ENCODE measurements around the gene CACNA1I.

GRCh38 chr22:39563571-39564428 lies 6.8 kb upstream of the CACNA1I start:
- TF ChIP-seq CTCF (IDR thresholded peaks at IDR 0.05; ENCODE audit: insufficient read depth, low read length, poor library complexity, severe bottlenecking) = no peak
- no peak for TF ChIP-seq EZH2phosphoT487 (conservative IDR thresholded peaks at IDR 0.05; ENCODE audit: low read length)

Measured in SU-DHL-6 (cell line).